ENCODE measurements around the gene LRRC74B. TPM values are rescaled to one million over a fixed set of nuclear protein-coding genes. Genes with fewer than 3 reads are reported as not detected.
"Not testable (repeated sequence)": the region's sequence is repeated elsewhere in the genome, so short reads cannot be mapped to it uniquely, and the experiment has no call there.

LRRC74B gene
- not detected for polyA plus RNA-seq (2013, experiment 1 of 2; ENCODE audit: insufficient read length)
- not detected for polyA plus RNA-seq (2013, experiment 2 of 2; ENCODE audit: insufficient read length)

- peak; percentile 91 for DNase-seq
Observed at GRCh38 chr22:21045585-21046294, at the start of gene LRRC74B. LRRC74B (plus strand) TSS chr22:21045946; CDS start chr22:21045987, 41 bp downstream.

DNA sequence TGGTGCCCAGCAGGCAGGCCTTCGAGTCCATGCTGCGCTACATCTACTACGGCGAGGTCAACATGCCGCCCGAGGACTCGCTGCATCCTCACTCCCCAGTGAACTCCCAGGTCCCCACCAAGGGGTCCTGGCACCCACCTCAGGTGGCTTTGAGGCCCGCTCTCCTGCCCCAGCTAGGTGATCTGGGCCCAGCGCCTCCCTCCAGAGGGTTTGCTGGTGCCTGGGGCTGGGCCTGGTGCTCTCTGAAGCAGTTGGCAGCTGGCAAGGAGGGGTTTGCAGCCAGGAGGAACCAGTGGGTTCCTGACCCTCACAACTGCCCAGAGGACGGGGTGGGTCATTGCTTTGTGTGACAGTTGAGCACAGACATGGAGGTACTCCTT lies 49.7 kb upstream of the LRRC74B start:
- no peak for DNase-seq

DNA sequence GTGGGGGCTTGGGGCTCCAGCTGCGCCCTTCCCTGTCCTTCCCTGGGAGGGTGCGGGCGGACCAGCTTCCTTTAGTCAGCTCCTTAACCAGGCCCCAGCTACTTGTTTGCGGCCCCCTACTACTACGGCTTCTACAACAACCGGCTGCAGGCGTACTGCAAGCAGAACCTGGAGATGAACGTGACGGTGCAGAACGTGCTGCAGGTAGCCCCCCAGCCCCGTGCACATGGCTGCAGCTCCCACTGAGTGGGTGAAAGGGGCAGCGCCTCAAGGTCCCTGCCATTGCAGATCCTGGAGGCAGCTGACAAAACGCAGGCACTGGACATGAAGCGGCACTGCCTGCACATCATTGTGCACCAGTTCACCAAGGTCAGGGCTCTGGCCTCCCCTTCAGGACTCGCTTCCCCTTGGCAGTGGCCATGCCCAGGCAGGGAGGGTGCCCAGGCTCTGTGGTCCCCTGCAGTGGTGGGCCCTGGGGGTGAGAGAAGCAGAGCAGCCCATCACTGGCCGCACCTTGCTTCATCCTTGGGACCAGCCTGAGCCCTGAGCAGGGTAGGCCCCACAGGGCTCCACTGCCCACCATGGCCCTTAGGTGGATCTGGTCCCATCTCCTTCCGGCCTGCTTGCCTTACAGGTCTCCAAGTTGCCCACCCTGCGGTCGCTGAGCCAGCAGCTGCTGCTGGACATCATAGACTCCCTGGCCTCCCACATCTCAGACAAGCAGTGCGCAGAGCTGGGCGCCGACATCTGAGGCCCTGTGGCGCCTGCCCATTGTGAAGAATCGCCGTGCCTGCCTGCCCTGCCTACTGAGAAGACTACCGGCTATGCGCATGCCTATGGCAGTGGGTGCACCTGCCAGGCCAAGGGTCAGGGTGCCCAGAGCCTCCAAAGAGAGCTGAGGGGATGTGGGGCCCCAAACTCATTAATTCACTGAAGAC lies 48.9 kb upstream of the LRRC74B start:
- DNase-seq, result no peak

DNA sequence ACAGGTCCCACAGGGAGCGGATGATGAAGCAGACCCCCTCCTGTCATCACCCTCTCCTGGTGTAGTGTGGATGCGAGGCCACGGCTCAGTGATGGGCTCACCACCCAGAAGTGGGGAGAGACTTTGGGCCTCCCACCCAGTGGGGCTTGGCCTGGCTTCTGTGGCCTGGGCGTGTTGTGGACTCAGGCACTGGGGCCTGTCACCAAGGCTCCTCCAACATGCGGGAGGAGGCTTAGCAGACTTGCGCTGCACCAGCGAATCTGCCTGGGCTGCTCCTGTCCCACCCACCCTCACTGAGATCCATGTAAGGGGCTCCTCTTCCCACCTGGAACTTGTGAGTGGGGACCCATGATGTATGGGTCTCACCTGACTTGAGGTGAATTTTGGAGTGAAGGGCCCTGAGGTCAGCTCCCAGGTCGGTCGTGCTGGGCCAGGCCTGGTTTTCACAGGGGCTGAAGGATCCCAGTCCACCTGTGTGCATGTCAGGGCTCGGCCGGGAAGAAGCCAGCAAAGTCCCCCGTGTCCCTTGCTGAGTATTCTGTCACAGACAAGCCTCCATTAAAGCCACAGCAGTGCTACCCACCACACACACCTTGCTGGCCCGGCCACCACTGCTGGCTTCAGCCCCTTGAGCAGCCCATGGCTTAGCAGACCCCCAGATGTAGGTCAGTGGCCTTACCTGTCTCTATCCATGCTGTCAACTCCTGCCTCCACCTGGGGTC lies 48.0 kb upstream of the LRRC74B start:
- DNase-seq, result no peak

DNA sequence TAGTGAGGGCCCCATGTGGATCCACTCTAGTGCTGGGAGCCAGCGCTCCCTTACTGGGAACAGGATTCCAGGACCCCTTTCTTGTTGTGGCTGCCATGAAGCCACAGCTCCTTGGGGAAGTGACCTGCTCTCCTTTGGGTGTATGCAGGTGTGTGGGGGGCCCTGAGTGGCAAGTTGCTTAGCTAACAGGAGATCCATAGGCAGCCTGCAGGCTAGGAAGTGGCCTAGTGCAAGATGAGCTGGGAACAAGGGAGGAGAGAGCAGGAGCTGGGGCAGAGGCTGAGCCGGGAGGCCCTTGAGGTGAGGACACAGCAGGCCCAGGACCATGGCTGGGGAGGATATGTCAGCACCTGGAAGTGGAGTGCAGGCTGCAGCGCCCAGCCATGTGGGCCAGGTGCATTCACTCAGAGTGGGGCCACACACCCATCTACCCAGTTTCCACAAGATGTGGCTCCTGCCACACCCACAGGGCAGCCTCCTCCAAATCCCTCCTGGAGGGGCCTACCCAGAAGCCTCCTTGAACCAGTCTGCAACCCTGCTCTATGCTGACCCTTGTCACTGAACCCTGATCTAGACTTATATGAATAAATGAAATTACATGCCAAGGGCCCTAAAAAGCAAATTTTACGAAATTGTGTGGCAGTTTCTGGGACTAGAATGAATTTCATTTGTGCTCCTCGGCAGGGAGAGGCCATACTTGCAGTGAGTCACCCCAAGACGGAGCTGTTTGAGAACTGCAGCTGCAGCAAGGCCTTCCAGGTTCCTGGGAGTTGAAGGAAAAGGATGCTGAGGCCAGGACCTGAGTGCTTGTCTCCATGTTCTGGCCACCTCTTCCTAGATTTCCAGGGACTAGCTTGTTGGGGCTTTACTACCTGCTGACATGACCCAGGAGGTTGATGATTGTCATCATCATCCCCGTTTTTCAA lies 47.1 kb upstream of the LRRC74B start:
- DNase-seq, result no peak

GRCh38 chr22:20999350-21000206 lies 46.2 kb upstream of the LRRC74B start:
- DNase-seq, result no peak

- no peak for DNase-seq
Observed at GRCh38 chr22:21000207-21000986, 45.3 kb upstream of the LRRC74B start.

GRCh38 chr22:21000987-21001600 lies 44.7 kb upstream of the LRRC74B start:
- no peak for DNase-seq

GRCh38 chr22:21001601-21002325 lies 44.0 kb upstream of the LRRC74B start, which contains the start of gene THAP7:
THAP7 (minus strand) TSS chr22:21002118; CDS start chr22:21001911, 207 bp downstream.
- peak; percentile 94 for DNase-seq

DNA sequence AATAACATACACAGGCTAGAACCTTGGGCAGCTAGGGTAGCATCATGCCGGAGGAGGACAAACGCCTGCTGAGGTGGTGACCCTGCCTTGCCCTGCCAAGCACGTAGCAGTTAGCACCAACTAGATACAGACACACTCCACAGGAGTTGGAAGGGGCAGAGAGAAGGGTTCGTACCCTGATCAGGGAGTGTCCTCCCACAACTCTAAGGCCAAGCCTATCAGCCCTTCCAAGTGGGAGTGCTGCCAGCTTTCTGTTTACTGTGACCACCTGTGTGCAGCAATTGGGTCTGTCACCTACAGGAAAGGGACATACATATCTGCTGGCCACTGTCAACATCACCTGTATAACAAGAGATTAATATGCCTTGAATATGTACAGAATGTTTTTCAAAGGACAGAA lies 42.0 kb upstream of the LRRC74B start:
- DNase-seq, result no peak

DNA sequence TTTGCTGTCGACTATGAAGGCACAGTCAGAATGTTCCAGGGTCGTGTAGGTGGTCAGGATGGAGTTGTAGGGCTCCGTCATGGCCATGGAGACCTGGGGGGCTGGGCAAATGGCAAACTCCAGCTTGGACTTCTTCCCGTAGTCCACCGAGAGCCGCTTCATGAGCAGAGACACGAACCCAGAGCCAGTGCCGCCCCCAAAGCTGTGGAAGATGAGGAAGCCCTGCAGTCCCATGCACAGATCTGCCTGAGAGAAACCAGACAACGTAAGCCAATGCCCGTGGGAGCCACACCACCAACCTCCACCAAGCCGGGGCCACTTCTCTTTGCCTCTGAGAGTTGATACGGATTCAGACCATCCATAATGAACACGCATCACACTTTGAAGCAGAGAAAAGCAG lies 36.5 kb upstream of the LRRC74B start:
- not testable (repeated sequence) for DNase-seq

- DNase-seq, result peak; percentile 44
Observed at GRCh38 chr22:21009638-21010425, 35.9 kb upstream of the LRRC74B start.

DNA sequence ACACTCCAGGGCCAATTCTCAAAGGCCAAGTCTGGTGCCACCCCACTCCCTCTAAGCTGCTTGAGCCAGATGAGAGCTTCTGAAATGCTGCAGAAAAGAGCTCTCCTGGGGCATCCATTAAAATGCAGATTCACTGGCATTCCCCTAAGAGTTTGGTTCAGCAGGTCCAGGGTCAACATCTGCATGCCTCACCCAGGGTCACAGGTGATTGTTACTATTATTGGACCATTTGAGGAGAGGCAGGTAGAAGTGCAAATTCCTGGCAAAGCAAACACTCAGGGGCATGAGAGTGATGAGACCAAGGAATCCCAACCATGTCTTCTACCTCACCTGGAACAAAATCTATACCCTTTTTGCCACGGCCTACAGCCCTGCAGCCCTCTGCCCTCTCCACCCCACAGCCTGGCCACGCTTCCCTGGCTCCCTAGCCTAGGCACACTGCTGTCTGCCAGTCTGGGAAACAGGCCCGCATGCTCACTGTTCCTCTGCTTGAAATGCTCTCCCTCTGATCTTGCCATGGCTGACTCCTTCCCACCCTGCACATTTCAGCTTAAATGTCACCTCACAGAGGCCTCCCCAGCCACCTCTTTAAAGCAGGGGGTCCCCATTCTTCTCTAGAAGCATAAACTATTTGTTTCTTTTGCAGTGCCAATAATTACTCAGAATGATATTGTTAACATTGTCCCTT lies 35.2 kb upstream of the LRRC74B start:
- DNase-seq, result no peak

DNA sequence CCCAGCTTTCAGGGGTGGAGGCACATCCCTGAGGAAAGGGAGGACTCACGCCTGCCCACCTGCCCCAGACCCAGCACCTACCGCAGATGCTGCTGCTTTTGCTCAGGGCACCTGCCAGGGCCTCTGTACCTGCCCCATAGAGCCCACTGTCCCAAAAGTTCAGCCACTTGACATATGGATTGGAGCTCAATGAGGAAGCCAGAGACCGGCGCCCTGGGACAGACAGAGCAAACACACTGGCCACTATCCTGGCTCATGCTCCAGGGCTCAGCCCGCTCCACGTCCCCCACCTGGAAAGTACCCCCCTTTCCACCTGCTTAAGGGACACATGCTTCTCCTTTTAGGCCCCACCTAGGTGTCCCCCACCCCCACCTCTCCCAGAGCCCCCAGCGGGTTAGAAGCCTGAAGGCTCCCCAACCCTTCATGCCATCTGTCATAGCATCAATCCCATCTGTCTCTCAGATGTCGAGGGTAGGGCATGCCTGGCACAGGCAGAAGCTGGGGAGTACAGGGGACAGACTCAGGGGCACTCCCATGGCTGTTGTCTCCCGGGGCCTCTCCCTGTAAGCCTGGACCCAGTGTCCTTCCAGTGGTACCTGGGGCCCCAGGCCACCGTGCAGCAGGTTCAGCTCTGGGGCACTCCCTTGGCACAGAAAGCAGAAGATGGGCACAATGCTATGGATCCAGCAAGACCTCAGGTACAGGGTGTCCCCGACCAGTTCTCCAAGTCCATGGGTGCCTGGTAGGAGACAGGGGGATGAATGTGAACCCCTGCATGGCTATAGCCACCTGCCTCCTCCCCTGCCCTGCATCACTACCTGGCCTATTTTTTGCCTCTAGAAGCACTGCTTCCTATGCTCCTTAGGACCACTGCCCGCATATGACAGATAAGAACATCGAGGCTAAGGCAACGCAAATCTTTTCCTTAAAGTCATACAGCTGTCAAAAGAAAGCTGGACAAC lies 33.0 kb upstream of the LRRC74B start:
- no peak for DNase-seq

- no peak for DNase-seq
Observed at GRCh38 chr22:21013657-21014201, 32.0 kb upstream of the LRRC74B start.

Measured in fibroblast of skin of abdomen (primary cell).